Psoas muscle (tissue), 8 donors: Measurements from ENCODE around the gene GCNT4. TPM values are rescaled to one million over a fixed set of nuclear protein-coding genes. Genes with fewer than 3 reads are reported as not detected.

Experiments used
- ATAC-seq, 4 donors: fragments of 200-7000 bp; cut with Tn5 transposase; one replicate each; pipeline ENCODE4 v1.9.1; 2020; ENCODE audit warnings: moderate library complexity in 3 of 4, mild to moderate bottlenecking in 2 of 4
- DNase-seq, 2 donors: peaks; one replicate each; pipeline ENCODE4 v3.0.0-alpha.2; 2020
- H3K27ac ChIP-seq: fragments of 200-600 bp; one replicate; pipeline ENCODE4 v1.8.0; 2022
- H3K27me3 ChIP-seq, 3 donors: fragments of 200-600 bp in 1 of 3; one replicate each; pipeline versions ENCODE4 v1.6.1 to v1.8.0; 2013 to 2022; ENCODE audit warnings: low read length in 2 of 3, mild to moderate bottlenecking in 2 of 3, moderate library complexity in 1 of 3; ENCODE audit not compliant: insufficient read depth in 3 of 3
- H3K36me3 ChIP-seq, 2 donors: fragments of 200-600 bp in 1 of 2; one replicate each; pipeline versions ENCODE4 v1.6.1 to v1.8.0; 2013 to 2022; ENCODE audit warnings: low read depth in 1 of 2, mild to moderate bottlenecking in 1 of 2, moderate library complexity in 1 of 2; ENCODE audit not compliant: insufficient read depth in 1 of 2
- H3K4me1 ChIP-seq: fragments of 200-600 bp; one replicate; pipeline ENCODE4 v1.8.0; 2022
- H3K4me3 ChIP-seq: fragments of 200-600 bp; one replicate; pipeline ENCODE4 v1.8.0; 2022; ENCODE audit warnings: mild to moderate bottlenecking
- H3K9me3 ChIP-seq: fragments of 200-600 bp; one replicate; pipeline ENCODE4 v1.8.0; 2022
- WGBS, 3 donors: extraction: QIAGEN DNeasy Blood & Tissue Kit; methylation state at CpG; one replicate each; pipeline versions ENCODE4 v1.1.6 to v1.1.7; 2013; 5-methylcytosine and 5-hydroxymethylcytosine counted together
- intact Hi-C, 2 donors: fragments of 100-400 bp; cut with DNase I; formaldehyde crosslinking; loops; one replicate each; pipeline versions ENCODE4 v1.11.0 to v1.14.2; 2022
- polyA plus RNA-seq, 3 donors: library from polyadenylated mRNA; stranded (reverse); fragments of 200-250 nt; gene quantifications; one replicate each; pipeline ENCODE4 v1.2.3, GENCODE V29; 2013
- total RNA-seq, 4 donors: library from RNA; stranded (reverse); fragmentation: NEBNext Ultra II Directional in 2 of 4; extraction: Animal tissue kit (Norgen Biotek cat#: 25700) in 2 of 4; gene quantifications; one replicate each; pipeline versions ENCODE4 v1.2.1 to v1.2.4, GENCODE V29; 2021 to 2023
- TF ChIP-seq, protein P1 (sequence below): fragments of 200-600 bp; IDR thresholded peaks from one replicate; pipeline ENCODE4 v1.8.0; 2022; ENCODE audit warnings: antibody characterized with exemption
- donor health status: healthy with polysubstance abuse.
- donor health status: DM: no; HTN: no; CAD: no; lungs with moderate emphysema.
- donor health status: Bipolar disorder and iron deficiency.
- donor health status: healthy.
- donor health status: DM: yes; HTN: yes; CAD: no.
- donor health status: DM: no; HTN: no; CAD: no.
- donor health status: DM: no; HTN: no; CAD: no.
- donor health status: DM: yes; HTN: yes; CAD: no.

The GCNT4 gene
- total and polyA plus RNA-seq, 7 donors, result 0.65 to 3.5 (median 1.5) TPM

DNA sequence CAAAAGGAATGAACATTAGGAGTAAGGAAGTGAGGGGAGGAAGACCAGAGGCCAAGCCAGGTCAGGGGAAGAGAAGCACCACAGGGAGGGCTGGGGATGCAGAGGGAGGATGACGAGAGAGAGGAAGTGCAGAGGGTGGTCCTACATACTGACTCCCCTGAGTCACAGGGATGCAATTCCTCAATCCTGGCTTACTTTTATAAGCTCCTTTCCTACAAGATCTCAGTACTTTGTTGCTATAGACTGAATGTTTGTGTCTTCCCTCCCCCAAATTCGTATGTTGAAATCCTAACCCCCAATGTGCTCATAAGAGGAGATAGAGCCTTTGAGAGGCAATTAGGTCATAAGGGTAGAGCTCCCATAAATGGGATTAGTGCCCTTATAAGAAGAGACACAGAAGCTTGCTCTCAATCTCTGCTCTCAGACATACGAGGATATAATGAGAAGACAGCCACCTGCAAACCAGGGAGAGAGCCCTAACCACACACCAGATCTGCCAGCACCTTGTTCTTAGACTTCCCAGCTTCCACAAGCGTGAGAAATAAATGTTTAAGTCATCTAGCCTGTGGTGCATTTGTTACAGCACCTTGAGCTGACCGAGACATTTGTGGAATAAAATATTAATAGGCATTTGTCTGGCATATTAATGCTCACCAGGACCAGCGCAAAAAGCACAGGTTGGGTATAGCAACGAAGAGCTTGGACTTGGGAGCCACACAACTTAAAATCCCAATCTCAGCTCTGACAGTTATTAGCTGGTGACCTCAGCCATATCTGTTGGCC, 33.4 kb downstream of the GCNT4 start:
- ATAC-seq (no peak), DNase-seq (no peak)
- Histone ChIP-seq H3K4me1 (no peaks in the 10 kb centered on the region), H3K9me3 (no peaks in the 10 kb centered on the region), H3K4me3 (no peak overlapping the region), H3K36me3 (no peaks in the 10 kb centered on the region), H3K27ac (no peak overlapping the region), H3K27me3 (no peaks in the 10 kb centered on the region)
- intact Hi-C loops, result no loop called here
- WGBS, 3 donors, result 63 to 69% (median 67%) methylated on average over 7 of the region's 7 CpGs
- TF ChIP-seq, protein P1, sequence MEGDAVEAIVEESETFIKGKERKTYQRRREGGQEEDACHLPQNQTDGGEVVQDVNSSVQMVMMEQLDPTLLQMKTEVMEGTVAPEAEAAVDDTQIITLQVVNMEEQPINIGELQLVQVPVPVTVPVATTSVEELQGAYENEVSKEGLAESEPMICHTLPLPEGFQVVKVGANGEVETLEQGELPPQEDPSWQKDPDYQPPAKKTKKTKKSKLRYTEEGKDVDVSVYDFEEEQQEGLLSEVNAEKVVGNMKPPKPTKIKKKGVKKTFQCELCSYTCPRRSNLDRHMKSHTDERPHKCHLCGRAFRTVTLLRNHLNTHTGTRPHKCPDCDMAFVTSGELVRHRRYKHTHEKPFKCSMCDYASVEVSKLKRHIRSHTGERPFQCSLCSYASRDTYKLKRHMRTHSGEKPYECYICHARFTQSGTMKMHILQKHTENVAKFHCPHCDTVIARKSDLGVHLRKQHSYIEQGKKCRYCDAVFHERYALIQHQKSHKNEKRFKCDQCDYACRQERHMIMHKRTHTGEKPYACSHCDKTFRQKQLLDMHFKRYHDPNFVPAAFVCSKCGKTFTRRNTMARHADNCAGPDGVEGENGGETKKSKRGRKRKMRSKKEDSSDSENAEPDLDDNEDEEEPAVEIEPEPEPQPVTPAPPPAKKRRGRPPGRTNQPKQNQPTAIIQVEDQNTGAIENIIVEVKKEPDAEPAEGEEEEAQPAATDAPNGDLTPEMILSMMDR, result no peak

DNA sequence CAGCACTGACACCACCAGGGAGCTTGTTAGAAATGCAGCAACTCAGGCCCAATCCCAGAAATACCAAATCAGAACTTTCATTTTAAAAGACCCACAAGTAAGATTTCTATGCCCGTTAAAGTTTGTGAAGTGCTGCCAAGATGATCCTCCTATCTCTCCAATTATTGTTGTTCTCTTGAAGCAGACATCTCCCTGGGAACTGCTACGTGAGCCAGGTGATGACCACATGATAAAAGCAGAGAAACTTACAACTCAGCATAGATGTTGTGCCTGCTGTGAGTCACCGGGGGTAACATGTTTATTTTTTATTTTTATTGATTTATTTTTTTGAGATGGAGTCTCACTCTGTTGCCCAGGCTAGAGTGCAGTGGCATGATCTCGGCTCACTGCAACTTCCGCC, 34.4 kb downstream of the GCNT4 start:
- H3K9me3 ChIP-seq, result no peaks in the 10 kb centered on the region
- DNase-seq (no peak), ATAC-seq (no peak)
- no peaks in the 10 kb centered on the region for H3K36me3 ChIP-seq
- no peak overlapping the region for H3K4me3 ChIP-seq
- whole genome bisulfite sequencing, 3 donors, result 81 to 85% (median 85%) methylated on average over 5 of the region's 5 CpGs
- H3K27ac ChIP-seq, result no peak overlapping the region
- intact Hi-C loops, result no loop called here
- H3K27me3 ChIP-seq, result no peaks in the 10 kb centered on the region
- no peaks in the 10 kb centered on the region for H3K4me1 ChIP-seq
- TF ChIP-seq, protein P1, result no peak

DNA sequence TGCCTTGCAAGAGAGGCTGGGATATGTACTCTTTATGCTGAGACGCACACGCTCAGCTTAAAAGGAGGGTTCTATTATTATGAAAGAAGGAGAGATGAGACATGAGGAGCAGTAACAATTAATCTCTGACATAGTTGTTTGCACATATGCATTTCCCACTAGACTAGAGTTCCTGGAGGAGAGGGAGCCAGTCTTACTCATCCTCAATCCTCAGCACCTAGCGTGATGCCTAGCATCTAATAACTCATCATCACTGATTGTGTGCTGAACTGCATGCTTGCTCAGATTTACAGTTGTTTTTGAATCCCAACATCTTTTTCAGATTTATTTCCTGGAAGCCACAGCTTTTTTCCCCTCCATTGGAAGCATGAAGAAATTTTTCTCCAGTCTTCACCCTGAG, 35.5 kb downstream of the GCNT4 start:
- no peaks in the 10 kb centered on the region for H3K36me3 ChIP-seq
- no peaks in the 10 kb centered on the region for H3K27me3 ChIP-seq
- H3K27ac ChIP-seq, result no peak overlapping the region
- TF ChIP-seq, protein P1, result no peak
- intact Hi-C loops, result no loop called here
- no peaks in the 10 kb centered on the region for H3K9me3 ChIP-seq
- 88 to 90% (median 90%) methylated on average over 3 of the region's 3 CpGs for WGBS, 3 donors
- no peaks in the 10 kb centered on the region for H3K4me1 ChIP-seq
- ATAC-seq (no peak), DNase-seq (no peak)
- H3K4me3 ChIP-seq, result no peak overlapping the region

DNA sequence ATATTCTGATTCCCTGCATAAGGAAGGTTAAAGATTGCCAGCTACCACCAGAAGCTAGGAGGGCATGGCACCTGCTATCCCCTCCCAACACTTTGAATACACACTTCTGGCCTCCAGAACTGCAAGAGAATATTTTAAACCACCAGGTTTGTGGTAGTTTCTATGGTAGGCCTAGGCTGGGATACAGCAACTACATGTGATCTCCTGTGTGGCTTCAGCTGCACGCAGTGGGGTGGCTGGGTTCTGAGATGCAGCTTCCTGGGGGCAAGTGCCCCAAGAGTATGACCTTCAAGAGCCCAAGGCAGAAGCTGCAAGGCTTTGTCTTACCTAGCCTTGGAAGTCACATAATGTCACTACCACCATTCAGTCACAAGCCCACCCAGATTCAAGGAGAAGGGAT, 39.6 kb downstream of the GCNT4 start:
- H3K27ac ChIP-seq, result no peak overlapping the region
- intact Hi-C loops, result no loop called here
- H3K27me3 ChIP-seq, result no peaks in the 10 kb centered on the region
- TF ChIP-seq, protein P1, result no peak
- DNase-seq (no peak), ATAC-seq (no peak)
- H3K9me3 ChIP-seq, result no peaks in the 10 kb centered on the region
- no peak overlapping the region for H3K4me3 ChIP-seq
- H3K4me1 ChIP-seq, result no peaks in the 10 kb centered on the region
- 93 to 94% (median 93%) methylated on average over 1 of the region's 1 CpG for WGBS, 3 donors
- H3K36me3 ChIP-seq, result no peaks in the 10 kb centered on the region

DNA sequence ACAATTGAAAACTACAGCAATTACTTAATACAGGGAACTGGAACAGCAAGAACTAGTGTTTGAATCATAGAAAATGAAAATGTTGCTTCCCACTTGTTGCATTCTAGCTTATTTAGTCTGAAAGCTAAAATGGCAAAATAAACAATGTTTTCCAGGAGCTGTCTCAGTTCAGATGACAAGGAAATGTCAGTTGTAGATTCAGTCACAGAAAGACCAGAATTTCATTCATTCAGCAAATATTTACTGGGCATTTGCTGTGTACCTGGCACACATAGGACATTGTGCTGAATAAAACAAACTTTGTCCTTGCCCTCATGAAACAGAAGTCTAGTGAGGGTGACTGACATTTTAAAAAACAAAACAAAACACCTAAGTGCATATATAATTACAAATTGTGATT, 41.5 kb downstream of the GCNT4 start:
- H3K27me3 ChIP-seq, result no peaks in the 10 kb centered on the region
- no peak overlapping the region for H3K4me3 ChIP-seq
- no peak overlapping the region for H3K27ac ChIP-seq
- no peaks in the 10 kb centered on the region for H3K9me3 ChIP-seq
- TF ChIP-seq, protein P1, result no peak
- intact Hi-C loops, result no loop called here
- H3K36me3 ChIP-seq, result no peaks in the 10 kb centered on the region
- DNase-seq (no peak), ATAC-seq (no peak)
- no peaks in the 10 kb centered on the region for H3K4me1 ChIP-seq
